Ishikawa (cell line): Measurements from ENCODE around the gene FOXN3.

Source experiments
- CEBPB ChIP-seq: IDR thresholded peaks from 2 replicates; pipeline ENCODE4 v1.6.1; 2012
- CREB1 ChIP-seq: IDR thresholded peaks from 2 replicates; pipeline ENCODE4 v1.6.1; 2012; ENCODE audit warnings: low read depth
- EGR1 ChIP-seq: IDR thresholded peaks from 2 replicates; pipeline ENCODE4 v1.6.1; 2012
- EP300 ChIP-seq: IDR thresholded peaks from 2 replicates; pipeline ENCODE4 v1.6.1; 2012; ENCODE audit warnings: borderline replicate concordance
- FOXM1 ChIP-seq: IDR thresholded peaks from 2 replicates; pipeline ENCODE4 v1.6.1; 2012; ENCODE audit warnings: low read depth, borderline replicate concordance
- NFIC ChIP-seq: IDR thresholded peaks from 2 replicates; pipeline ENCODE4 v1.6.1; 2012
- RAD21 ChIP-seq: IDR thresholded peaks from 2 replicates; pipeline ENCODE4 v1.6.1; 2012; ENCODE audit warnings: low read depth
- TAF1 ChIP-seq: IDR thresholded peaks from 2 replicates; pipeline ENCODE4 v1.6.1; 2012; ENCODE audit warnings: low read depth, mild to moderate bottlenecking
- TCF12 ChIP-seq: IDR thresholded peaks from 2 replicates; pipeline ENCODE4 v1.6.1; 2012; ENCODE audit warnings: low read depth
- TEAD4 ChIP-seq: IDR thresholded peaks from 2 replicates; pipeline ENCODE4 v1.6.1; 2012
- YY1 ChIP-seq: IDR thresholded peaks from 2 replicates; pipeline ENCODE4 v1.6.1; 2012; ENCODE audit warnings: low read depth
- ZBTB7A ChIP-seq: IDR thresholded peaks from 2 replicates; pipeline ENCODE4 v1.6.1; 2012; ENCODE audit warnings: low read depth
- TF ChIP-seq, protein P1 (sequence below): IDR thresholded peaks from 2 replicates; pipeline ENCODE4 v1.6.1; 2012
- TF ChIP-seq, protein P2 (sequence below): IDR thresholded peaks from 2 replicates; pipeline ENCODE4 v1.6.1; 2012; ENCODE audit warnings: low read depth, mild to moderate bottlenecking
- TF ChIP-seq, protein P3 (sequence below): IDR thresholded peaks from 2 replicates; pipeline ENCODE4 v1.6.1; 2012

FOXN3 gene

DNA sequence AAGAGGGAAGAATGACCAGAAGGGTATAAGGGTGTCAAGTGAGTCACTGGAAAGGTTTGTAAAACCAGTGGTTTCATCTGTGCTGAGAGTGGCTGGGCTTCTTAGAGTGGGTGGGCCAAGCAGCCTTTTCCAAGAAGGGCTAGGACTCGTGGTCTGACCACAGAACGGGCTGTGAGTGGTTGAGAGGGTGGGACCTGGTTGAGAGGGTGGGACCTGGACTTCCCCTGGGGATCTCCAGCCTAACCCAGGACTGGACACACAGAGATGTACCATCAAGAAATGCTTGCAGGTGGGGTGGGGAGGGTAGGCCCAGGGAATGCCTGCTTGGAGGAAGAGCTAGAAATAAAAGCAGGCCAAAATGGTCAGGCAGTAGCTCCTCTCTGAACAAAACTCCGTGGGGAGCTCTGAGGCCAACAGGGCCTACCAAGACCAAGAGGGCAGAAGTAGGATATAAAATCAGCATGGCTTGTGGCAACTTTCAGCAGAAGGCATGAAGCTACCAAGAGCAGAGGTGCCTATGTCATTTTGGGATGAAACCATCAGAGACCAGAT, 140.5 kb downstream of the FOXN3 start:
- TF ChIP-seq TEAD4 = no peak
- no peak for TF ChIP-seq EGR1
- TF ChIP-seq TCF12 = no peak
- no peak for TF ChIP-seq NFIC
- no peak for TF ChIP-seq EP300
- TF ChIP-seq TAF1 = no peak
- TF ChIP-seq FOXM1 = no peak
- TF ChIP-seq CEBPB = no peak
- TF ChIP-seq, protein P1, sequence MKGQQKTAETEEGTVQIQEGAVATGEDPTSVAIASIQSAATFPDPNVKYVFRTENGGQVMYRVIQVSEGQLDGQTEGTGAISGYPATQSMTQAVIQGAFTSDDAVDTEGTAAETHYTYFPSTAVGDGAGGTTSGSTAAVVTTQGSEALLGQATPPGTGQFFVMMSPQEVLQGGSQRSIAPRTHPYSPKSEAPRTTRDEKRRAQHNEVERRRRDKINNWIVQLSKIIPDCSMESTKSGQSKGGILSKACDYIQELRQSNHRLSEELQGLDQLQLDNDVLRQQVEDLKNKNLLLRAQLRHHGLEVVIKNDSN = no peak
- TF ChIP-seq YY1 = no peak
- TF ChIP-seq CREB1 = no peak

DNA sequence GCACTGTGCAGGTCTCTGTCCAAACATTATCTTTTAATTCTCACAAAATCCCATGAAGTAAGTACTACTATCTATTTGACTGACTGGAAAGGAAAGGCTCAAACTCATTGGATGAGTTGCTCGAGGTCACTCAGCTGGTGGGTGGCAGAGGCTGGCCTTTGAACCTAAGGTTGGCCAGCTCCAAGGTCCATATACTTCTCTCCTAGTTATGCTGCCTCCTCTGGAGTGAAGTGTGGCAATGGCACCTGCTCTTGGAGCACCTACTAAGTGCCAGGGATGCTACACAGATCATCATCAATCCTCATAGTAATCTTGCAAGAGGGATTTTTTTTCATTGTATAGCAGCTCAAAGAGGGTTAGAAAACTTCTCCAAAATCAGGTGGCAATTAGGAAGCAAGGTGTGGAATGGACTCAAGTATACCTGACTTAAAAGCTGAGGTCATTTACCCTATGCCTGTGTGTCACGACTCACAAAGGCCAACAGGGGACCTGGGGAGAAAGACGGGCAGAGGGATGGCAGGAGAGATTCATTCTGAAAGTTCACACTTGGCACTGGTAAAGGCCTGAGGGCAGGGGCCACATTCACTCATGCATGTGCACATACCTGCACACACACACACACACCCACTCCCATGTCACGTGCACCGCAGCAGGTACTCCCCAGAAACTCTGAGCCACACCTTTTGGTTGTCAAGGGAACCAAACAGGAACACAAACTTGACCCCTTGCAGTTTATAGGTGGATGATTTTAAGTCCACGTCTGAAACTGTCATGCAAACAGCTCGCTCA, 146.4 kb downstream of the FOXN3 start:
- TF ChIP-seq ZBTB7A (no peak), EP300 (no peak)
- TF ChIP-seq, protein P1 = peak; percentile 85

DNA sequence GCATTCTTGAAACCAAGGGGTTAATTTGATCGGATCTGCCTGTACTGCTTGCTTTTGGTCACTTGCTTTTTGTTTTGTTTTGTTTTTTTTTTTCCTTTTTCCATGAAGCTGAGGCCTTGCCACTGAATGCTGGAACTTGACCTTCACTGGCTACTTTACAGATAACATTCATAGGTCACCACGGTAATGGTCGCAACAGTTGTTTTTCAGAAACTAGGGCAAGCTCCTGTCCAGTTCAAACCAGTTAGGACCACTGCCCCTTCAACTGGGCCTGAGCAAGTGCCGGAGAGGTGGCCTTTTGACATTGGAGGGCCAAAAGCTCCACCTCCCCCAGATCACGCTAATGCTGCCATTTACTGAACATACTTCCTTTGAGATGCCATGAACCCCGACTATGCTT, 147.6 kb downstream of the FOXN3 start:
- TF ChIP-seq EP300 (no peak), EGR1 (no peak), NFIC (no peak), CEBPB (no peak), FOXM1 (no peak), CREB1 (no peak), ZBTB7A (no peak), RAD21 (no peak), TEAD4 (no peak), YY1 (no peak), TAF1 (no peak), TCF12 (no peak)
- TF ChIP-seq, protein P1 = no peak
- TF ChIP-seq, protein P2, sequence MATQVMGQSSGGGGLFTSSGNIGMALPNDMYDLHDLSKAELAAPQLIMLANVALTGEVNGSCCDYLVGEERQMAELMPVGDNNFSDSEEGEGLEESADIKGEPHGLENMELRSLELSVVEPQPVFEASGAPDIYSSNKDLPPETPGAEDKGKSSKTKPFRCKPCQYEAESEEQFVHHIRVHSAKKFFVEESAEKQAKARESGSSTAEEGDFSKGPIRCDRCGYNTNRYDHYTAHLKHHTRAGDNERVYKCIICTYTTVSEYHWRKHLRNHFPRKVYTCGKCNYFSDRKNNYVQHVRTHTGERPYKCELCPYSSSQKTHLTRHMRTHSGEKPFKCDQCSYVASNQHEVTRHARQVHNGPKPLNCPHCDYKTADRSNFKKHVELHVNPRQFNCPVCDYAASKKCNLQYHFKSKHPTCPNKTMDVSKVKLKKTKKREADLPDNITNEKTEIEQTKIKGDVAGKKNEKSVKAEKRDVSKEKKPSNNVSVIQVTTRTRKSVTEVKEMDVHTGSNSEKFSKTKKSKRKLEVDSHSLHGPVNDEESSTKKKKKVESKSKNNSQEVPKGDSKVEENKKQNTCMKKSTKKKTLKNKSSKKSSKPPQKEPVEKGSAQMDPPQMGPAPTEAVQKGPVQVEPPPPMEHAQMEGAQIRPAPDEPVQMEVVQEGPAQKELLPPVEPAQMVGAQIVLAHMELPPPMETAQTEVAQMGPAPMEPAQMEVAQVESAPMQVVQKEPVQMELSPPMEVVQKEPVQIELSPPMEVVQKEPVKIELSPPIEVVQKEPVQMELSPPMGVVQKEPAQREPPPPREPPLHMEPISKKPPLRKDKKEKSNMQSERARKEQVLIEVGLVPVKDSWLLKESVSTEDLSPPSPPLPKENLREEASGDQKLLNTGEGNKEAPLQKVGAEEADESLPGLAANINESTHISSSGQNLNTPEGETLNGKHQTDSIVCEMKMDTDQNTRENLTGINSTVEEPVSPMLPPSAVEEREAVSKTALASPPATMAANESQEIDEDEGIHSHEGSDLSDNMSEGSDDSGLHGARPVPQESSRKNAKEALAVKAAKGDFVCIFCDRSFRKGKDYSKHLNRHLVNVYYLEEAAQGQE = no peak
- TF ChIP-seq, protein P3, sequence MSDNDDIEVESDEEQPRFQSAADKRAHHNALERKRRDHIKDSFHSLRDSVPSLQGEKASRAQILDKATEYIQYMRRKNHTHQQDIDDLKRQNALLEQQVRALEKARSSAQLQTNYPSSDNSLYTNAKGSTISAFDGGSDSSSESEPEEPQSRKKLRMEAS = no peak

DNA sequence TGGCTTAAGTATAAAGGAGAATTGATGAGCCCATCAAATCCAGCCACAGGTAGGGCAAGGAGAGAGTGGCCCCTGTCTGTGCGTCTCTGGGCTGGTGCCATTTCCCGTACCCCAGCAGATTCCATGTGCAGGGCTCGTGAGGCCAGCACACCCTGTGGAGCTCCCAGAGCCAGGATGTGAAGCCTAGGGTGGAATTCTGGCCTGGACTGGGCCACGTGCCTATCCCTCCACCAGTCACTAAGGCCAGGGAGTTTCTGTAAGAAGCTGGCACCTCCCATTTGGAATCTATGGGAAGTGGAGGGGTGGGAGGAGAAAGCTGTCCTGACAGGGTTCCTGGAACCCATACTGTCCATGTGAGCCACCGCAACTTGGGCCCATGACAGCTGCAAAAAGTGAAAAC, 148.5 kb downstream of the FOXN3 start:
- TF ChIP-seq CREB1 (no peak), FOXM1 (no peak), RAD21 (no peak), EP300 (no peak), TAF1 (no peak), NFIC (no peak)
- TF ChIP-seq, protein P3 = no peak

DNA sequence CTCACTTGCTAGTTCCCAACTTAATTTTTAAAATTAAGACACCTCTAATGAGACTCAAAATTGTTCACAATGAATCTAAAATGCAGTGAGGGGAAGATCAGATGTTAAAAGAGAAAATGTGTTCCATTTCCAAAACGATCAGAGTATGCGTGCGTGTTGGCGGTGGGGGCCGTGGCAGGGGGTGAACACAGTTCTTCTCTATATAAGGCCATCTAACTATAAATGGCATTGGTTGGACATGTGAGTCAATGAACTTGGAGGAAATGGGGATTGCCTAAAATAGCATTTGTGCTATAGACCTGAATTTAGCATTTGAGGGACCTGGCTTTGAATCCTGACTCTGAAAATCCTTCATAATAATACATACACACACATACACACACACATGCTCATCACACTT, 149.4 kb downstream of the FOXN3 start:
- TF ChIP-seq, protein P1 = no peak
- TF ChIP-seq, protein P3 = no peak
- TF ChIP-seq CREB1 (no peak), TAF1 (no peak), NFIC (no peak), RAD21 (no peak), EP300 (no peak), TEAD4 (no peak), FOXM1 (no peak), YY1 (no peak), CEBPB (no peak), TCF12 (no peak), EGR1 (no peak), ZBTB7A (no peak)

DNA sequence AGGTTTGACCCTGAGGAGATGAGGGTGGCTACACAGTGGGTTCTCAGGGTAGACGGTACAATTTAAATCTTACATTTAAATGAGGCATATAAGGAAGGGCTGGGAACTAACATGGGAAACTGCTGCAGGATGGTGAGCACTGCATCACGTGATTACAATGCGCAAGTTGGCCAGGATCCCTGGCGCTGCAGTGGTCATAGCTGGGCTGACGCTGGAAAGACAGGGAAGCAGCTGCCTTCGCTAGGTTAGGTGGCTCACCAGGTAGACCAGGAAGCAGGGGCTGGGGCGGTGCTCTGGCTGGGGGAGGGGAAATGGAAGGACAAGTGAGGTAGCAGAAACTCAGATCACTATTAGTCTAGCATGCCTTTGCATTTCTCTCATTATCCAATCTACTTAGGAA, 149.9 kb downstream of the FOXN3 start:
- TF ChIP-seq CEBPB (no peak), TAF1 (no peak), RAD21 (no peak)
